Skeletal muscle satellite cell (primary cell): Measurements from ENCODE around the gene ALLC.

Source experiments
- H3K27me3 ChIP-seq: 2 replicates; pipeline ENCODE4 v1.7.0; 2013; ENCODE audit warnings: low read length; ENCODE audit not compliant: control insufficient read depth, insufficient read depth
- H3K36me3 ChIP-seq: 2 replicates; pipeline ENCODE4 v1.7.0; 2013; ENCODE audit warnings: mild to moderate bottlenecking, control low read depth, low read length; ENCODE audit not compliant: insufficient read depth
- H3K4me1 ChIP-seq: 2 replicates; pipeline ENCODE4 v1.7.0; 2013; ENCODE audit warnings: low read length; ENCODE audit not compliant: control insufficient read depth, insufficient read depth
- H3K4me2 ChIP-seq: 2 replicates; pipeline ENCODE4 v1.7.0; 2013; ENCODE audit warnings: mild to moderate bottlenecking, low read length
- H3K4me3 ChIP-seq: 2 replicates; pipeline ENCODE4 v1.7.0; 2013; ENCODE audit warnings: low read length
- H3K9ac ChIP-seq: 2 replicates; pipeline ENCODE4 v1.7.0; 2013; ENCODE audit warnings: mild to moderate bottlenecking, low read depth, low read length, moderate library complexity
- H3K9me3 ChIP-seq: replicated peaks from 2 replicates; pipeline ENCODE4 v1.7.0; 2013; ENCODE audit warnings: mild to moderate bottlenecking, control low read depth, low read length

Gene ALLC

GRCh38 chr2:3627500-3628100 is 30.4 kb upstream of the ALLC start:
- no peak overlapping the region for H3K4me2 ChIP-seq
- H3K9ac ChIP-seq: no peak overlapping the region
- H3K36me3 ChIP-seq: no peaks in the 10 kb centered on the region
- H3K27me3 ChIP-seq: peaks cover 8% of the 10 kb centered on the region
- H3K4me1 ChIP-seq: no peaks in the 10 kb centered on the region
- no peaks in the 10 kb centered on the region for H3K9me3 ChIP-seq
- no peak overlapping the region for H3K4me3 ChIP-seq

GRCh38 chr2:3628241-3628679 is 29.7 kb upstream of the ALLC start:
- no peak overlapping the region for H3K9ac ChIP-seq
- H3K36me3 ChIP-seq: no peaks in the 10 kb centered on the region
- no peaks in the 10 kb centered on the region for H3K9me3 ChIP-seq
- peaks cover 8% of the 10 kb centered on the region for H3K27me3 ChIP-seq
- no peak overlapping the region for H3K4me3 ChIP-seq
- H3K4me2 ChIP-seq: no peak overlapping the region
- H3K4me1 ChIP-seq: no peaks in the 10 kb centered on the region

GRCh38 chr2:3628800-3629199 is 29.2 kb upstream of the ALLC start:
- no peaks in the 10 kb centered on the region for H3K9me3 ChIP-seq

GRCh38 chr2:3630631-3631030 is 27.4 kb upstream of the ALLC start:
- Histone ChIP-seq H3K9me3 (no peaks in the 10 kb centered on the region), H3K27me3 (peaks cover 13% of the 10 kb centered on the region), H3K36me3 (no peaks in the 10 kb centered on the region), H3K4me3 (no peak overlapping the region), H3K4me1 (no peaks in the 10 kb centered on the region), H3K4me2 (no peak overlapping the region), H3K9ac (no peak overlapping the region)

More at GRCh38 chr2:3628800-3629199, 29.2 kb upstream of the ALLC start:
- Histone ChIP-seq H3K27me3 (peaks cover 9% of the 10 kb centered on the region), H3K36me3 (no peaks in the 10 kb centered on the region), H3K4me3 (no peak overlapping the region), H3K4me1 (no peaks in the 10 kb centered on the region), H3K9ac (no peak overlapping the region), H3K4me2 (no peak overlapping the region)

GRCh38 chr2:3631161-3631850 is 26.7 kb upstream of the ALLC start:
- Histone ChIP-seq H3K4me2 (no peak overlapping the region), H3K36me3 (no peaks in the 10 kb centered on the region), H3K9ac (no peak overlapping the region), H3K9me3 (no peaks in the 10 kb centered on the region), H3K4me3 (no peak overlapping the region), H3K4me1 (no peaks in the 10 kb centered on the region), H3K27me3 (peaks cover 13% of the 10 kb centered on the region)

GRCh38 chr2:3631851-3632659 is 25.9 kb upstream of the ALLC start:
- H3K27me3 ChIP-seq: peaks cover 16% of the 10 kb centered on the region
- no peaks in the 10 kb centered on the region for H3K4me1 ChIP-seq
- no peak overlapping the region for H3K4me2 ChIP-seq
- H3K9ac ChIP-seq: no peak overlapping the region
- no peak overlapping the region for H3K4me3 ChIP-seq
- H3K9me3 ChIP-seq: no peaks in the 10 kb centered on the region
- H3K36me3 ChIP-seq: no peaks in the 10 kb centered on the region

- Histone ChIP-seq H3K4me2 (no peak overlapping the region), H3K4me1 (no peaks in the 10 kb centered on the region), H3K9ac (no peak overlapping the region), H3K27me3 (peaks cover 16% of the 10 kb centered on the region), H3K36me3 (no peaks in the 10 kb centered on the region), H3K4me3 (no peak overlapping the region), H3K9me3 (no peaks in the 10 kb centered on the region)
Measured at GRCh38 chr2:3633089-3633981, 24.7 kb upstream of the ALLC start.

- Histone ChIP-seq H3K9ac (no peak overlapping the region), H3K27me3 (peaks cover 9% of the 10 kb centered on the region), H3K4me2 (no peak overlapping the region), H3K4me3 (no peak overlapping the region), H3K36me3 (no peaks in the 10 kb centered on the region), H3K4me1 (no peaks in the 10 kb centered on the region), H3K9me3 (no peaks in the 10 kb centered on the region)
Measured at GRCh38 chr2:3633982-3634595, 23.9 kb upstream of the ALLC start.

- no peaks in the 10 kb centered on the region for H3K36me3 ChIP-seq
- H3K4me3 ChIP-seq: no peak overlapping the region
- H3K9me3 ChIP-seq: no peaks in the 10 kb centered on the region
- H3K9ac ChIP-seq: no peak overlapping the region
- H3K4me2 ChIP-seq: no peak overlapping the region
- no peaks in the 10 kb centered on the region for H3K4me1 ChIP-seq
- H3K27me3 ChIP-seq: peaks cover 8% of the 10 kb centered on the region
Measured at GRCh38 chr2:3634596-3635121, 23.3 kb upstream of the ALLC start.

- no peak overlapping the region for H3K9ac ChIP-seq
- no peaks in the 10 kb centered on the region for H3K9me3 ChIP-seq
- no peak overlapping the region for H3K4me2 ChIP-seq
- no peaks in the 10 kb centered on the region for H3K4me1 ChIP-seq
- peaks cover 8% of the 10 kb centered on the region for H3K27me3 ChIP-seq
- no peak overlapping the region for H3K4me3 ChIP-seq
- no peaks in the 10 kb centered on the region for H3K36me3 ChIP-seq
Measured at GRCh38 chr2:3635171-3635974, 22.6 kb upstream of the ALLC start.
